Testis (tissue), 2 donors: Measurements from ENCODE around the gene PAFAH1B1.
"Not testable (repeated sequence)": the region's sequence is repeated elsewhere in the genome, so short reads cannot be mapped to it uniquely, and the experiment has no call there.

Source experiments
- CTCF ChIP-seq, 3 experiments: fragments of 450-650 bp in 2 of 3; fragments of 200-600 bp in 1 of 3; sonication (generic) in 1 of 3; IDR thresholded peaks; one replicate each; pipeline ENCODE4 v1.5.1; 2016 to 2019; ENCODE audit warnings: antibody characterized with exemption in 3 of 3, mild to moderate bottlenecking in 2 of 3, moderate library complexity in 1 of 3
- POLR2A ChIP-seq: fragments of 450-650 bp; IDR thresholded peaks from one replicate; pipeline ENCODE4 v1.6.1; 2017; ENCODE audit warnings: antibody characterized with exemption, mild to moderate bottlenecking, moderate library complexity

GRCh38 chr17:2652911-2653310 is 59.5 kb downstream of the PAFAH1B1 start:
- not testable (repeated sequence) for TF ChIP-seq CTCF (IDR thresholded peaks at IDR 0.05); POLR2A
